Measurements from ENCODE around the gene VSX1. TPM values are rescaled to one million over a fixed set of nuclear protein-coding genes. Genes with fewer than 3 reads are reported as not detected.

Gene VSX1
- polyA plus RNA-seq, 1 of the 3 experiments (the other 2 are of a cell fraction): not detected

DNA sequence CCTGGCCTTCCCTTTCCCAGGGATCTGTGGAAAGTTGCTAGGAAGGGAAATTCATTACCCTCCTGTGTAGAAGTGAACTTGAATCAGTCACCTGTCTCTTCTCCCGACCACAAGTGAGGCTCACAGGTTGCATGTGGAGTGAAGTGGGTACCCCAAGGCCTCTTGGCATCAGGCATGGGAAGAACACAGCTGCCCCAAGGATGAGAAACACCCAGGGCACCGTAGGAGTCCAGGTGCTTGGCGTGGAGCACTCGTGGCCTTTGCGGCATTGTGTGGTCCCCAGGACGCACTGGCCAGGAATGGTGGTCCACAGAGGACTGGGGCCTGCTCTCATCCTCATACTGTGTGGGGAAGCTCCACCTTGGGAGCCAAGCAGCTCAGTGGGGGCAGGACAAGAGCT, 47.5 kb upstream of the VSX1 start:
- Histone ChIP-seq H3F3A (replicated peaks; ENCODE audit: insufficient read depth) (no peaks in the 10 kb centered on the region), H3K4me3 (ENCODE audit: low read depth in 2 of 2, low read length in 1 of 2) (no peak overlapping the region), H3K9me2 (no peaks in the 10 kb centered on the region), H3K9me3 (no peaks in the 10 kb centered on the region), H2AFZ (ENCODE audit: low read depth) (no peak overlapping the region), H4K20me1 (ENCODE audit: insufficient read depth) (no peaks in the 10 kb centered on the region), H3K9ac (no peak overlapping the region), H3K4me1 (ENCODE audit: control insufficient read depth in 1 of 2, insufficient read depth in 2 of 2, low read depth in 1 of 2, low read length in 1 of 2) (no peaks in the 10 kb centered on the region), H3K27me3 (ENCODE audit: insufficient read depth) (no peaks in the 10 kb centered on the region), H3K36me3 (replicated peaks in 1 of 2; ENCODE audit: control insufficient read depth in 1 of 2, insufficient read depth in 2 of 2, low read length in 1 of 2) (no peaks in the 10 kb centered on the region), H3K4me2 (no peak overlapping the region), H3K27ac (ENCODE audit: low read depth in 2 of 2, low read length in 1 of 2) (no peak overlapping the region), H3K79me2 (ENCODE audit: insufficient read depth) (no peaks in the 10 kb centered on the region)
- DNase-seq: no peak
- TF ChIP-seq GATA2 (CRISPR knock-in tag; IDR thresholded peaks at IDR 0.05) (no peak), FOSL2 (IDR thresholded peaks at IDR 0.05; ENCODE audit: borderline replicate concordance, low read depth) (no peak), FOXM1 (IDR thresholded peaks at IDR 0.05; ENCODE audit: low read depth) (no peak), PBX3 (IDR thresholded peaks at IDR 0.05) (no peak), NRF1 (IDR thresholded peaks at IDR 0.05; ENCODE audit: low read depth, low read length) (no peak), CHD2 (IDR thresholded peaks at IDR 0.05; ENCODE audit: low read length, partially characterized antibody) (no peak), TAF1 (IDR thresholded peaks at IDR 0.05; ENCODE audit: borderline replicate concordance, low read depth, low read length) (no peak), ELF1 (IDR thresholded peaks at IDR 0.05) (no peak), EZH2phosphoT487 (IDR thresholded peaks at IDR 0.05; ENCODE audit: borderline replicate concordance, low read depth) (no peak), JUND (IDR thresholded peaks at IDR 0.05) (no peak), POLR2AphosphoS5 (IDR thresholded peaks at IDR 0.05; ENCODE audit: low read depth, low read length) (no peak), MXI1 (IDR thresholded peaks at IDR 0.05; ENCODE audit: low read depth, low read length) (no peak), RFX5 (IDR thresholded peaks at IDR 0.05; ENCODE audit: low read length) (no peak), ZBTB33 (IDR thresholded peaks at IDR 0.05; ENCODE audit: borderline replicate concordance, low read depth) (no peak), MEF2A (IDR thresholded peaks at IDR 0.05; ENCODE audit: borderline replicate concordance, low read depth) (no peak)
- TF ChIP-seq, protein P1, sequence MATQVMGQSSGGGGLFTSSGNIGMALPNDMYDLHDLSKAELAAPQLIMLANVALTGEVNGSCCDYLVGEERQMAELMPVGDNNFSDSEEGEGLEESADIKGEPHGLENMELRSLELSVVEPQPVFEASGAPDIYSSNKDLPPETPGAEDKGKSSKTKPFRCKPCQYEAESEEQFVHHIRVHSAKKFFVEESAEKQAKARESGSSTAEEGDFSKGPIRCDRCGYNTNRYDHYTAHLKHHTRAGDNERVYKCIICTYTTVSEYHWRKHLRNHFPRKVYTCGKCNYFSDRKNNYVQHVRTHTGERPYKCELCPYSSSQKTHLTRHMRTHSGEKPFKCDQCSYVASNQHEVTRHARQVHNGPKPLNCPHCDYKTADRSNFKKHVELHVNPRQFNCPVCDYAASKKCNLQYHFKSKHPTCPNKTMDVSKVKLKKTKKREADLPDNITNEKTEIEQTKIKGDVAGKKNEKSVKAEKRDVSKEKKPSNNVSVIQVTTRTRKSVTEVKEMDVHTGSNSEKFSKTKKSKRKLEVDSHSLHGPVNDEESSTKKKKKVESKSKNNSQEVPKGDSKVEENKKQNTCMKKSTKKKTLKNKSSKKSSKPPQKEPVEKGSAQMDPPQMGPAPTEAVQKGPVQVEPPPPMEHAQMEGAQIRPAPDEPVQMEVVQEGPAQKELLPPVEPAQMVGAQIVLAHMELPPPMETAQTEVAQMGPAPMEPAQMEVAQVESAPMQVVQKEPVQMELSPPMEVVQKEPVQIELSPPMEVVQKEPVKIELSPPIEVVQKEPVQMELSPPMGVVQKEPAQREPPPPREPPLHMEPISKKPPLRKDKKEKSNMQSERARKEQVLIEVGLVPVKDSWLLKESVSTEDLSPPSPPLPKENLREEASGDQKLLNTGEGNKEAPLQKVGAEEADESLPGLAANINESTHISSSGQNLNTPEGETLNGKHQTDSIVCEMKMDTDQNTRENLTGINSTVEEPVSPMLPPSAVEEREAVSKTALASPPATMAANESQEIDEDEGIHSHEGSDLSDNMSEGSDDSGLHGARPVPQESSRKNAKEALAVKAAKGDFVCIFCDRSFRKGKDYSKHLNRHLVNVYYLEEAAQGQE (IDR thresholded peaks at IDR 0.05; ENCODE audit: low read depth, low read length): no peak
- ChIA-PET CTCF (interaction anchor here (1.1 kb wide), 1 partner anchor 269 kb away, joined by 3 read pairs; no protein-coding TSS in a partner anchor), POLR2A (no interaction called here)
- 65% methylated on average over 6 of the region's 6 CpGs for WGBS (ENCODE audit: low lambda C conversion rate)

Measured in SK-N-SH (cell line).